OCI-LY3 (cell line): ENCODE results near the gene NACAD.

Experiments
- CTCF ChIP-seq: fragments of 200-600, 300-600 bp; sonication (generic); IDR thresholded peaks from 2 replicates; pipeline ENCODE4 v1.5.1; 2014; ENCODE audit warnings: antibody characterized with exemption, low read length, low read depth
- EZH2phosphoT487 ChIP-seq: fragments of 200-600 bp; shearing (Covaris generic); IDR thresholded peaks from 2 replicates; pipeline ENCODE4 v1.6.1; 2018; ENCODE audit warnings: antibody characterized with exemption, mixed run types, low read depth

- no peak for TF ChIP-seq CTCF
- TF ChIP-seq EZH2phosphoT487 = no peak
Measured at GRCh38 chr7:45092100-45092930, 3.5 kb upstream of the NACAD start.
